Measurements from ENCODE around the gene HES5.
A peak's percentile ranks its signal among the peaks of the same experiment; 100 is the strongest.

Gene HES5

GRCh38 chr1:2530513-2531361 lies 674 bp upstream of the HES5 start:
- no peak for DNase-seq (ENCODE audit: low read depth in 2 of 2)

- DNase-seq (ENCODE audit: low read depth in 2 of 2): no peak
Observed at GRCh38 chr1:2528966-2529783, 888 bp downstream of the HES5 start.

- no peak for DNase-seq (ENCODE audit: low read depth in 2 of 2)
Observed at GRCh38 chr1:2528611-2528965, 1.5 kb downstream of the HES5 start.

GRCh38 chr1:2528016-2528415 lies 2.0 kb downstream of the HES5 start:
- DNase-seq (ENCODE audit: low read depth in 2 of 2): no peak

DNA sequence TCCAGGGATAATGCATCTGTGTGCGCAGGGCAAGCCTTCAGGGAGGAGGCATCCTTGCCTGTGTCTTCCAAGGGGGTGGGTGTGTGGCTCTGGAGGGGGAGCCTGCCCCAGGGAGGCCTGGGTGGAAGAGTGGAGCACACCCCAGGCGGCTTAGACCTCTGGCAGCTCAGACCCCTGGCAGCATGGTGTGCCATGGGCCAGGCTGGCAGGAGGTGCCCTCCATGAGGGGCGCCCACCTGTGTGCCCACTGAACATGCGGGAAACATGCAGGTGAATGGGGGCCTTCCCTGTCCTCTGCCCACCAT lies 2.6 kb downstream of the HES5 start:
- no peak for DNase-seq (ENCODE audit: low read depth in 2 of 2)

GRCh38 chr1:2526824-2527555 lies 3.1 kb downstream of the HES5 start:
- DNase-seq (ENCODE audit: low read depth in 2 of 2): peak; percentile 37 to 53

DNA sequence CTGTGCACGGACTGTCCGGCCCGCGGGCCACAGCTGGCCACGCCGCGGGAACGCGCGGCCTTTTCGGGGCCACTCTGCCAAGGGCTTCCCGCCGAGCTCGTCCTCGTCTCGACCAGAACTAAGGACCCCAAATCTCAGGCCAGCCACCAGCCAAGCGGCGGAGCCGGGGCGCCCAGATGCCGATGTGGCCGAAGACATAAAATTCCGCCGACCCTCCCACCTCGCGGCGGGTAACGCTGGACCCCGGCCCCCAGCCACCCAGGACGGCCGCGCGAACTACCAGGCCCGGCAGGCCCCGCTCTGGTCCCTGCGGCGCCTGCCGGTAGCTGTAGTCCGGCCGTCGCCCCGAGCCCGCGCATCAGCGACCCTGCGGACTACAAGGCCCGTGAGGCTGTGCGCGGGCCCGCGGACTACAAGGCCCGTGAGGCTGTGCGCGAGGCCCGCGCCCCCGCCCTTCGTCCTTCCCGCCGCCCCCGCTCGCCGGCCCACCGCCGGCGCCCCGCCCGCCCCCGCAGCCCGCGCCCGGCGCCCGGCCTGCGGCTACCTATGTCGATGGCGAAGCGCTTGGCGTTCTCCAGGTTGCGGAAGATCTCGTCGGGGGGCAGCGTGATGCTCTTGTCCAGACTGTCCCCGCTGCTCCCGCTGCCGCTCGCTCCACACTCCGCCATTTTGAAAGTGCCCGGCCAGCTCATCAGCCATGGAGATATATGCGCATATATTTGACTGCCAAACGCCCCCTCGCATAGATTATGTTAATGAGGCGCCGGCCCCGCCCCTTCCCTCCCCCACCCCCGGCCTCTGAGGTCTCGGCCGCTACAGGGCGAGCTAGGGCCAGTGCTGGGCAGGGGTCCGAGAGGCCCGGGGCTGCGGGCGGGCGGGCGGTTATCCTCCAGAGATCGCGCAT lies 3.9 kb downstream of the HES5 start, which contains the start of gene PANK4:
Gene PANK4, minus strand, starts transcription at position 677 of the 904 bp plus-strand sequence. Its CDS starts 9 bp downstream, at position 668.
- DNase-seq (ENCODE audit: low read depth in 2 of 2): peak; percentile 75 to 79

GRCh38 chr1:2525572-2525919 lies 4.5 kb downstream of the HES5 start:
- no peak for DNase-seq (ENCODE audit: low read depth in 2 of 2)

DNA sequence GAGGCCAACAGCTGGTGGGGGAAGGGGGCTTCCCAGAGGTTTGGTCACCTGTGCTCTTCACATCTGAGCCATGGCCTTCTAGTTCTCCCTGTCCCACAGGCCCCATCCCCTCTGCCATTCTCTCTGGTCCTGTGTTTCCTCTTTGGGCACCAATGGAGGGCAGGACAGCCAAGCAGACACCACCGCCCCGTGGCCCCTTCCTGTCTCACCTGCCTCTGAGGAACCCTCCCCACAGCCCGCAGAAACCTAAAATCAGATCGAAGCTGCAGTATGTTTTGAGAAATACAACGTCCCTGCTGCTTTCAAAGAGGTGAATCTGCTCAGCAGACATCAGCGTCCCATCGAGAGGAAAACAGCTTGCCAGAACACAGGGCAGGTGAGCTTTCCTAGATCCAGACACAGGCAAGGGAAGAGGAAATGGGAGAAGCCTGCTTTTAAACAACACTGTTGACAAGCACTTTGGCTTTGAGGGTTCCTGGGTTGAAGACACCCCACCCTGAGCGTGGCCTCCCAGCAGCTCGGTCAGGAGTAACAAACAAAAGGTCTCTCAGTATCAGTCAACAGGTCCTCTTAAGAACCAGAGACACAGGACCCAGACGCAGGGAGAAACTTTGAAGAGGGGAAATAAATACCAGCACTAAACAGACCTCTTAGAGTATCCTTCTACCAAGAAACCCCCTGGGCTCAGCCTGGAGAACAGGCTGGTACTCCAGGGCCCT lies 6.0 kb downstream of the HES5 start:
- peak in 1 of 2 donors; percentile 20 for DNase-seq (ENCODE audit: low read depth in 2 of 2)

DNA sequence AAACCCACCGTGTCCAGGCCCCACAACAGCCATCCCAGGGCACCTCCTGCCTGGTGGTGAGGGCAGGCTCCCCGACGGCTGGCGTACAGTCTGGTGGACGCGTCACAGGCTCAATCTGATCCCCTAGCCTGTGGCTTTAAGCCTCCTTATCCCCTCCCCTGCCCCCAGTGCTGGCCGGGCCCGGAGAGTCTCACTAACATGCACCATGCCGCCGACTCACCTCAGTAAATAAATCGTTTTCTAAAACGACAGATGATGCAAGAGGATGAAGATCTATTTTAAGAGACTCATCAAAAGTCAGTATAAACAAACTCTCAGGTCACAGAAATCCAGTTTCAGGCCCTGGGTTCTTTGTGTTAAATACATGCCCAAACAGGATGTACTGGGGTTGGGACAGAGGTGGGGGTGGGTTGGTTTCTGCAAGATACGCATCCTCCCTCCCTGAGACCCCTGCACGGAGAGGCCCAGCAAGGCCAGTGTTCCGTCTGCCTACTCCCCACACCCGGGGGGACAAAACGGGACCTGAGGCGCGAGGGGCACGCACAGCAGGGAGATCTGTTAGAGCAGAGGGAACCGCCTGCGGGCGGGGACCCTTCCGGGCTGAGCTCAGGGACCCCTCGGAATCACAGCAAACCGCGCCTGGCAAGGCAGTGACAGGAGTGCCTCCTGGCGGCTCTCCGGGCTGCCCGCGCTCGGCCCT lies 6.7 kb downstream of the HES5 start:
- no peak for DNase-seq (ENCODE audit: low read depth in 2 of 2)

DNA sequence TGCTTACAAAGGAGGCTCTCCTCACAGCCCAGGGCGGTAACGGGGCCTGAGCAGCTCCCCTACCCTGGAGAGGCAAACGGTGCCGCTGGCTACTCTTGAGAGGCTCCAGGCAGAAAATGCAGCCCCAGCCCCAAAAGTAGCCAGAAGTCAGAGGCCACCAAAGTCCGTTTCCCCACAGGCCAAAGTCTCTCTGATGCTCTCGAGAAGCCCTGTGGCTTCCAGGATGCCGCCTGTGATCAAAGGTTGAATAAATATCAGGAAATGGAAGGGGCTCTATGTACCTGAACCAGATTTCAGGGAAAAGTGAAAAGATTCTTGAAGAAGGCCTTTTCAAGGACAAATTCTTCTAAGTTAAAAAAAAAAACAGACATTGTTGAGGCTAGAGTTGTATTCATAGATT lies 7.8 kb downstream of the HES5 start:
- DNase-seq (ENCODE audit: low read depth in 2 of 2): no peak

DNA sequence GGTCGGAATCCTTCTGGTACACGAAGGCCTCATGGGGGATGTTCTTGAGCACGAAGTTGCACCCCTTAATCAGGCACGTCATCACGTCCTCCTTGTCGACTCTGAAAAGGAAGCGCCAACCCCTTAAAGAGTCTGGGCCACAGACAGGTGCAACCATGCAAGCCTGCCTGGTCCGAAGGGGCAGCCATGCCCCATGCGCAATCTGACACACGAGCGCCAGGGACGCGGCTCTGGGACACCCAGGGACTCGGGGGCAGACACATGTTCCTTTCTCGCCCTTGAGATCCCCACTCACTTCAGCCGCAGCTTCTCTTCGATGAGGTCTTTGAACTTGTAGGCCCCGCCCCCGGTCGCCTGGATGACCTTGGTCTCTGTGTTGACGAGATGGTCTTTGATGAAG lies 9.3 kb downstream of the HES5 start:
- no peak for DNase-seq (ENCODE audit: low read depth in 2 of 2)

DNA sequence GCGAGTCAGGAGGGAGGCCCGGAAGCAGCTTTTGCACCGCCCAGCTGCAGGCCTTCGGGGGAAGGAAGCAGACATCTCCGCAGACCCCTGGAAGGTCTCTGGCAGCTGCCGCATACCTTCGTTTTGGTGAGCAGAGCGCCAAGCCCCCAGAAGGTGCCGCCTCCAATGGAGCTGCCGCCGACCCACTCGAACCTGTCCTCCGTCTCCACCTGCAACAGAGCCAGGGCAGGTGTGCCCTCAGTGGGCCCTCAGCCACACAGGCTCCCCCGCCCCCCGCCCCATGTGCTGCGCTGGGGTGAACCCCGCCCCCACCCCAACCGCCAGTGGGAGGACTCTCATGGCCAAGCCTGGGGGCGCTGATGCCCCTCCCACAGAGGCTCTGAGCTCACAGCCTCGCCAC lies 9.9 kb downstream of the HES5 start:
- DNase-seq (ENCODE audit: low read depth in 2 of 2): no peak

- no peak for DNase-seq (ENCODE audit: low read depth in 2 of 2)
Observed at GRCh38 chr1:2519729-2520128, 10.3 kb downstream of the HES5 start.

DNA sequence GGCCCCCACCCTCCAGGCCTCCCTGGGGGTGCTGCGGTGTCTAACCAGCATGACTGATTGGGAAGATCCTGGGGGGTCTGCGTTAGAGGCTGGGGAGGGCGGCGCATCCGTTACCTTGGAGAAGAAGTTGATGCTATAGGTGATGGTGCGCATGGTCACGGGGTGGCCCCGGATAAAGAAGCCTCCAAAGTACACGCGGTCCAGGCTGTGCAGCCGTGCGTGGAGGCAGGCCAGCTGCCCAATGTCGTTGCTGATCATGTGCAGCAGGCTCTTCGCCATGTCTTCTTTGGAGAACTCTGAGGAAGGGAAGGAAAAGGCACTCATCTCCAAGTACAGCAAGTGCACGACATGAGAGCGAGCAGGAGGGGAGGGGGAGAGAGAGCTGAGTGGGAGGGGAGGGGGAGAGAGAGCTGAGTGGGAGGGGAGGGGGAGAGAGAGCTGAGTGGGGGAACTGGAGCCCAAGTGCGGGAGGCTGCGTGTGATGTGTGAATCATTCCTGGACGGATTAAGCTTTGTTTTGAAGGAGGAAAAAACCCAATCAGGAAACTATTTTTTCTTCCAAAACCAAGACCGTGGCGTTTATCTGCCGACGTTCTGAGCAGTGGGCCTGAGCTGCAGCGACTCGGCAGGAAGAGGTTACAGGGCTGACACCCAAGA lies 10.9 kb downstream of the HES5 start:
- no peak for DNase-seq (ENCODE audit: low read depth in 2 of 2)

GRCh38 chr1:2518528-2518927 lies 11.5 kb downstream of the HES5 start:
- DNase-seq (ENCODE audit: low read depth in 2 of 2): no peak

DNA sequence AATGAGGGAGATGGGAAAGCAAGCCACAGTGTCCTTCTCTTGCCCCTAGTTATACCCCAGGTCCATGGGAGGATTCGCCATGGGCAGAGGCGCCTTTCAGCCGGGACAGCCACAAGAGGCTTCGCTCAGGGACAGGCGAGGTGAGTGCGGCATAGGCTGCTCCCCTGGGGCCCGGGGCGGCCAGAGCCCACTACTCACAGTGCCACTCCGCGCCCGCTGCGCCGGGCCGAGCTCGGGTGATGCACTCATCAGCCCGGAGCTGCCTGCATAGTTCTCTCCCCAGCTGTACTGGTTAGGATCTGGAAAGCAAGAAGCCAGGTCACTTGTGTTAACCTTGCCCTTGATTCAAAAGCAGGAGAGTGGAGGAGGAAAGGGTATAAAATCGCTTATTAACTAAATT lies 12.1 kb downstream of the HES5 start:
- no peak for DNase-seq (ENCODE audit: low read depth in 2 of 2)

DNA sequence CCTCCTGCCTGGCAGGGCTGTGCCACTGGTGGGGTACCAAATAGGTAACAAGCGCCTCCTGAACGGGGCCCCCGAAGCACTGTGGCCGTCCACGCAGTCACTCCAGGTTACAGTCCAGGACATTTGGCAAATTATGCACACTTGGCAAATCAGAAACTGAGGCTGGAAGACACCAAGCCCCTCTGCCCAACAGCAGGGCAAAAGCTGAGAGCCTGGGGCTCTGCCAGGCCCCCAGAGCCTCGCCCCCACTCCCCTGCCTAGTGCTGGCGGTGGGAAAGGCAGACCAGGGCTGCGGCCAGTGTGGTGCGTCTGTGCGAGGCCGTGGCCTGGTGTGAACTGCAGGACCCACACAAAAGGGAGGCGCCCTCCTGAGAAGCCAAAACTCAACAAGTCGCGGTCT lies 13.1 kb downstream of the HES5 start:
- no peak for DNase-seq (ENCODE audit: low read depth in 2 of 2)

GRCh38 chr1:2516124-2516523 lies 13.9 kb downstream of the HES5 start:
- DNase-seq (ENCODE audit: low read depth in 2 of 2): no peak

DNA sequence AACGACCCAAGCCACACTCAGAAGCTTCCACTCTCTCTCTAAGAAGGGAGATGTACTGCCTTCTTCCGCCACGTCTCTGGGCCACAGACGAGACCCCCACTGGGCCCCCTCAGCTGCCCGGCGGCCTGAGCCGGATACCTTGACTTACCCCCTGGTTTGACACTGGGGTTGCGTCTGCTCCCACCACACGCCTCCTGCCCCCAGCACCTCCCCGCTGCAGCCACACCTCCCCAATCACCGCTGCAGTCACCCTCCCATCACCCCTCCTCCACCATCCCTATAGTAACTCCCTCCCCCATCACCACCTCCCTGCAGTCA lies 14.3 kb downstream of the HES5 start:
- DNase-seq (ENCODE audit: low read depth in 2 of 2): no peak
